HCT116 (cell line): ENCODE measurements around the gene PHF20. TPM values are rescaled to one million over a fixed set of nuclear protein-coding genes. Genes with fewer than 3 reads are reported as not detected.

Source experiments
- ATAC-seq: fragments of 200-7000 bp; cut with Tn5 transposase; 2 replicates; pipeline ENCODE4 v1.9.1; 2020; ENCODE audit warnings: mild to moderate bottlenecking, moderate library complexity
- BruUV-seq: library from RNA; stranded (reverse); fragments of 400-500 nt; replicated peaks from 2 replicates; lab custom pipeline; 2021; lab: Mats Ljungman, UMichigan
- CTCF ChIA-PET: fragments of 300-600 bp; sonication (Branson Sonifier 250); formaldehyde crosslinking; loops from one replicate; lab custom pipeline; 2021; ENCODE audit warnings: antibody characterized with exemption; lab: Charles Lee
- POLR2A ChIA-PET: fragments of 300-600, 350-600 bp; sonication (Branson Sonifier 250); formaldehyde crosslinking; loops from one replicate; lab custom pipeline; 2021; ENCODE audit warnings: antibody characterized with exemption; lab: Charles Lee
- RAD21 ChIA-PET, 2 experiments: fragments of 300-600 bp; sonication (Branson Sonifier 250); formaldehyde crosslinking; loops; one replicate each; lab custom pipeline; 2023; ENCODE audit warnings: low total read pairs in 2 of 2; ENCODE audit not compliant: uncharacterized antibody in 2 of 2, unreplicated experiment in 2 of 2, low non-redundant PET in 1 of 2; lab: Charles Lee
- DNase-seq: peaks from one replicate; pipeline ENCODE4 v3.0.0-alpha.2; 2010; ENCODE audit warnings: low read depth, low spot score
- H2AFZ ChIP-seq: fragments of 200-600 bp; shearing (Covaris generic), sonication (generic); 2 replicates; pipeline ENCODE4 v1.6.1; 2017; ENCODE audit warnings: low read depth, mixed run types, mixed read lengths, antibody characterized with exemption, low read length; ENCODE audit not compliant: poor library complexity, severe bottlenecking
- H3K27ac ChIP-seq: 2 replicates; pipeline ENCODE4 v1.5.1; 2012; ENCODE audit warnings: low read depth, low read length
- H3K27me3 ChIP-seq: fragments of 200-600 bp; sonication (generic); 2 replicates; pipeline ENCODE4 v1.6.1; 2016; ENCODE audit warnings: mixed run types, low read length, mixed read lengths; ENCODE audit not compliant: insufficient read depth
- H3K36me3 ChIP-seq, 2 experiments: fragments of 200-500 bp in 1 of 2; fragments of 200-600 bp in 1 of 2; sonication (Bioruptor generic) in 1 of 2; sonication (generic) in 1 of 2; 2 replicates each; pipeline versions ENCODE4 v1.5.1 to v1.6.1; 2014 to 2016; ENCODE audit warnings: low read length in 2 of 2, inconsistent platforms in 1 of 2, mixed read lengths in 1 of 2, mixed run types in 1 of 2; ENCODE audit not compliant: insufficient read depth in 2 of 2, control insufficient read depth in 1 of 2
- H3K4me1 ChIP-seq, 2 experiments: fragments of 200-600 bp in 1 of 2; sonication (generic) in 1 of 2; 2 replicates each; pipeline versions ENCODE4 v1.5.1 to v1.6.1; 2012 to 2017; ENCODE audit warnings: low read length in 2 of 2, inconsistent platforms in 1 of 2, mild to moderate bottlenecking in 1 of 2, mixed read lengths in 1 of 2, mixed run types in 1 of 2, moderate library complexity in 1 of 2; ENCODE audit not compliant: insufficient read depth in 2 of 2, control insufficient read depth in 1 of 2
- H3K4me2 ChIP-seq: fragments of 200-600 bp; sonication (generic); 2 replicates; pipeline ENCODE4 v1.6.1; 2017; ENCODE audit warnings: mixed run types, low read length, mixed read lengths
- H3K4me3 ChIP-seq, 2 experiments: fragments of 200-600 bp in 1 of 2; sonication (generic) in 1 of 2; replicated peaks in 1 of 2; 2 replicates each; pipeline ENCODE4 v1.5.1; 2011 to 2016; ENCODE audit warnings: low read length in 2 of 2, control low read depth in 1 of 2, low read depth in 1 of 2, mild to moderate bottlenecking in 1 of 2, mixed read lengths in 1 of 2, mixed run types in 1 of 2
- H3K79me2 ChIP-seq: fragments of 200-600 bp; sonication (generic); 2 replicates; pipeline ENCODE4 v1.6.1; 2017; ENCODE audit warnings: mild to moderate bottlenecking, mixed run types, low read length, moderate library complexity, mixed read lengths; ENCODE audit not compliant: insufficient read depth
- H3K9ac ChIP-seq: fragments of 200-600 bp; sonication (generic); 2 replicates; pipeline ENCODE4 v1.6.1; 2016; ENCODE audit warnings: low read length, mixed read lengths
- H3K9me2 ChIP-seq: fragments of 200-600 bp; sonication (generic), shearing (Covaris generic); 2 replicates; pipeline ENCODE4 v1.6.1; 2017; ENCODE audit warnings: mixed run types, mild to moderate bottlenecking, moderate library complexity; ENCODE audit not compliant: insufficient read depth
- H3K9me3 ChIP-seq, 2 experiments: fragments of 200-500 bp in 1 of 2; fragments of 200-600 bp in 1 of 2; sonication (Bioruptor generic) in 1 of 2; sonication (generic) in 1 of 2; 2 replicates each; pipeline ENCODE4 v1.6.1; 2014 to 2017; ENCODE audit warnings: low read length in 2 of 2, mixed read lengths in 2 of 2, inconsistent platforms in 1 of 2, low read depth in 1 of 2, mild to moderate bottlenecking in 1 of 2, mixed run types in 1 of 2, moderate library complexity in 1 of 2; ENCODE audit not compliant: control insufficient read depth in 1 of 2, insufficient read depth in 1 of 2
- H4K20me1 ChIP-seq: fragments of 200-600 bp; sonication (generic), shearing (Covaris generic); 2 replicates; pipeline ENCODE4 v1.6.1; 2017; ENCODE audit warnings: mixed run types, mild to moderate bottlenecking, moderate library complexity; ENCODE audit not compliant: insufficient read depth
- CBX3 ChIP-seq: IDR thresholded peaks from 2 replicates; pipeline ENCODE4 v1.6.1; 2012; ENCODE audit warnings: low read depth
- CEBPB ChIP-seq: IDR thresholded peaks from 2 replicates; pipeline ENCODE4 v1.6.1; 2012; ENCODE audit warnings: low read depth
- EGR1 ChIP-seq: IDR thresholded peaks from 2 replicates; pipeline ENCODE4 v1.6.1; 2012; ENCODE audit warnings: low read depth
- ELF1 ChIP-seq: IDR thresholded peaks from 2 replicates; pipeline ENCODE4 v1.6.1; 2012; ENCODE audit warnings: low read depth, borderline replicate concordance
- EZH2 ChIP-seq: fragments of 200-600 bp; sonication (generic); IDR thresholded peaks from 2 replicates; pipeline ENCODE4 v1.6.1; 2017; ENCODE audit warnings: antibody characterized with exemption, mixed run types
- EZH2phosphoT487 ChIP-seq: fragments of 200-600 bp; IDR thresholded peaks from 2 replicates; pipeline ENCODE4 v1.6.1; 2018; ENCODE audit warnings: antibody characterized with exemption, borderline replicate concordance
- FOSL1 ChIP-seq: IDR thresholded peaks from 2 replicates; pipeline ENCODE4 v1.6.1; 2012; ENCODE audit warnings: low read depth
- JUND ChIP-seq: IDR thresholded peaks from 2 replicates; pipeline ENCODE4 v1.6.1; 2012
- POLR2A ChIP-seq: IDR thresholded peaks from 2 replicates; pipeline ENCODE4 v1.7.0; 2011; ENCODE audit warnings: borderline replicate concordance; ENCODE audit not compliant: insufficient read depth, insufficient read length; ENCODE audit errors: extremely low read depth
- POLR2AphosphoS5 ChIP-seq: IDR thresholded peaks from 2 replicates; pipeline ENCODE4 v1.6.1; 2011; ENCODE audit warnings: mild to moderate bottlenecking, low read depth, low read length, moderate library complexity
- RAD21 ChIP-seq: IDR thresholded peaks from 2 replicates; pipeline ENCODE4 v1.6.1; 2012; ENCODE audit warnings: low read depth, mild to moderate bottlenecking
- SIN3A ChIP-seq: IDR thresholded peaks from 2 replicates; pipeline ENCODE4 v1.6.1; 2012; ENCODE audit warnings: low read depth
- SP1 ChIP-seq: IDR thresholded peaks from 2 replicates; pipeline ENCODE4 v1.6.1; 2012; ENCODE audit warnings: low read depth
- SRF ChIP-seq: IDR thresholded peaks from 2 replicates; pipeline ENCODE4 v1.6.1; 2012; ENCODE audit warnings: low read depth
- ZFX ChIP-seq: fragments of 450-650 bp; IDR thresholded peaks from 2 replicates; pipeline ENCODE4 v1.6.1; 2017
- intact Hi-C: fragments of 100-400 bp; cut with micrococcal nuclease; formaldehyde crosslinking; loops from 2 replicates; pipeline ENCODE4 v1.10.0; 2022
- total RNA-seq: library from RNA; stranded (reverse); gene quantifications from one replicate; pipeline ENCODE4 v1.2.1, GENCODE V29; 2021; ENCODE audit not compliant: unreplicated experiment
- TF ChIP-seq, protein P1 (sequence below): IDR thresholded peaks from 2 replicates; pipeline ENCODE4 v1.6.1; 2012; ENCODE audit warnings: low read depth
- TF ChIP-seq, protein P2 (sequence below): IDR thresholded peaks from 2 replicates; pipeline ENCODE4 v1.6.1; 2012
- TF ChIP-seq, protein P3 (sequence below): IDR thresholded peaks from 2 replicates; pipeline ENCODE4 v1.6.1; 2011; ENCODE audit warnings: mild to moderate bottlenecking, low read length, moderate library complexity; ENCODE audit not compliant: insufficient replicate concordance; ENCODE audit errors: extremely low read depth

Gene PHF20
- total RNA-seq, 1 experiment from 2014 or later: 40.8 TPM

DNA sequence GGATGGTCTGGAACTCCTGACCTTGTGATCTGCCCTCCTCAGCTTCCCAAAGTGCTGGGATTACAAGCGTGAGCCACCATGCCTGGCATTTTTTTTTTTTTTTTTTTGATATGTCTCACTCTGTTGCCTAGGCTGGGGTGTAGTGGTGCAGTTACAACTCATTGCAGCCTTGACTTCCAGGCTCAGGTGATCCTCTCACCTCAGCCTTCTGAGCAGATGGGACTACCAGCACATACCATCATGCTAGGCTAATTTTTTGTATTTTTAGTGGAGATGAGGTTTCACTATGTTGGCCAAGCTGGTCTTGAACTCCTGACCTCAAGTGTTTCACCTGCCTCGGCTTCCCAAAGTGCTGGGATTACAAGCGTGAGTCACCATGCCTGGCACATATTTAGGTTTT is 34.3 kb downstream of the PHF20 start:
- Histone ChIP-seq H3K4me3 (no peak overlapping the region), H3K9ac (no peak overlapping the region), H3K9me2 (no peaks in the 10 kb centered on the region), H4K20me1 (no peaks in the 10 kb centered on the region), H3K4me1 (peaks cover 6 to 9% of the 10 kb centered on the region in 2 experiments), H3K27ac (no peak overlapping the region), H3K27me3 (no peaks in the 10 kb centered on the region), H3K4me2 (0 out of 2 replicates have a peak overlapping the region, but pooled peaks have one; percentile 4), H3K36me3 (peaks cover 9 to 11% of the 10 kb centered on the region in 2 experiments; a peak in 3 of 4 replicates), H3K9me3 (no peaks in the 10 kb centered on the region), H3K79me2 (peaks cover 5% of the 10 kb centered on the region; the same call in 1 of the 2 replicates), H2AFZ (no peak overlapping the region)
- CTCF ChIA-PET: no interaction called here
- intact Hi-C loops: no loop called here
- POLR2A ChIA-PET: no interaction called here
- TF ChIP-seq FOSL1 (no peak), ZFX (no peak), POLR2A (no peak), EZH2 (no peak), EZH2phosphoT487 (no peak), RAD21 (no peak), SIN3A (no peak), CEBPB (no peak), SP1 (no peak), JUND (no peak), CBX3 (no peak), ELF1 (no peak), POLR2AphosphoS5 (no peak), SRF (no peak), EGR1 (no peak)
- TF ChIP-seq, protein P1, sequence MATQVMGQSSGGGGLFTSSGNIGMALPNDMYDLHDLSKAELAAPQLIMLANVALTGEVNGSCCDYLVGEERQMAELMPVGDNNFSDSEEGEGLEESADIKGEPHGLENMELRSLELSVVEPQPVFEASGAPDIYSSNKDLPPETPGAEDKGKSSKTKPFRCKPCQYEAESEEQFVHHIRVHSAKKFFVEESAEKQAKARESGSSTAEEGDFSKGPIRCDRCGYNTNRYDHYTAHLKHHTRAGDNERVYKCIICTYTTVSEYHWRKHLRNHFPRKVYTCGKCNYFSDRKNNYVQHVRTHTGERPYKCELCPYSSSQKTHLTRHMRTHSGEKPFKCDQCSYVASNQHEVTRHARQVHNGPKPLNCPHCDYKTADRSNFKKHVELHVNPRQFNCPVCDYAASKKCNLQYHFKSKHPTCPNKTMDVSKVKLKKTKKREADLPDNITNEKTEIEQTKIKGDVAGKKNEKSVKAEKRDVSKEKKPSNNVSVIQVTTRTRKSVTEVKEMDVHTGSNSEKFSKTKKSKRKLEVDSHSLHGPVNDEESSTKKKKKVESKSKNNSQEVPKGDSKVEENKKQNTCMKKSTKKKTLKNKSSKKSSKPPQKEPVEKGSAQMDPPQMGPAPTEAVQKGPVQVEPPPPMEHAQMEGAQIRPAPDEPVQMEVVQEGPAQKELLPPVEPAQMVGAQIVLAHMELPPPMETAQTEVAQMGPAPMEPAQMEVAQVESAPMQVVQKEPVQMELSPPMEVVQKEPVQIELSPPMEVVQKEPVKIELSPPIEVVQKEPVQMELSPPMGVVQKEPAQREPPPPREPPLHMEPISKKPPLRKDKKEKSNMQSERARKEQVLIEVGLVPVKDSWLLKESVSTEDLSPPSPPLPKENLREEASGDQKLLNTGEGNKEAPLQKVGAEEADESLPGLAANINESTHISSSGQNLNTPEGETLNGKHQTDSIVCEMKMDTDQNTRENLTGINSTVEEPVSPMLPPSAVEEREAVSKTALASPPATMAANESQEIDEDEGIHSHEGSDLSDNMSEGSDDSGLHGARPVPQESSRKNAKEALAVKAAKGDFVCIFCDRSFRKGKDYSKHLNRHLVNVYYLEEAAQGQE: no peak
- TF ChIP-seq, protein P2, sequence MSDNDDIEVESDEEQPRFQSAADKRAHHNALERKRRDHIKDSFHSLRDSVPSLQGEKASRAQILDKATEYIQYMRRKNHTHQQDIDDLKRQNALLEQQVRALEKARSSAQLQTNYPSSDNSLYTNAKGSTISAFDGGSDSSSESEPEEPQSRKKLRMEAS: no peak
- TF ChIP-seq, protein P3, sequence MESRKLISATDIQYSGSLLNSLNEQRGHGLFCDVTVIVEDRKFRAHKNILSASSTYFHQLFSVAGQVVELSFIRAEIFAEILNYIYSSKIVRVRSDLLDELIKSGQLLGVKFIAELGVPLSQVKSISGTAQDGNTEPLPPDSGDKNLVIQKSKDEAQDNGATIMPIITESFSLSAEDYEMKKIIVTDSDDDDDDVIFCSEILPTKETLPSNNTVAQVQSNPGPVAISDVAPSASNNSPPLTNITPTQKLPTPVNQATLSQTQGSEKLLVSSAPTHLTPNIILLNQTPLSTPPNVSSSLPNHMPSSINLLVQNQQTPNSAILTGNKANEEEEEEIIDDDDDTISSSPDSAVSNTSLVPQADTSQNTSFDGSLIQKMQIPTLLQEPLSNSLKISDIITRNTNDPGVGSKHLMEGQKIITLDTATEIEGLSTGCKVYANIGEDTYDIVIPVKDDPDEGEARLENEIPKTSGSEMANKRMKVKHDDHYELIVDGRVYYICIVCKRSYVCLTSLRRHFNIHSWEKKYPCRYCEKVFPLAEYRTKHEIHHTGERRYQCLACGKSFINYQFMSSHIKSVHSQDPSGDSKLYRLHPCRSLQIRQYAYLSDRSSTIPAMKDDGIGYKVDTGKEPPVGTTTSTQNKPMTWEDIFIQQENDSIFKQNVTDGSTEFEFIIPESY: no peak
- no TSS peak for BruUV-seq
- ATAC-seq (no peak), DNase-seq (no peak)
- RAD21 ChIA-PET: no interaction called here
